ENCODE results near the gene ZNF341.
"Not testable (repeated sequence)": the region's sequence is repeated elsewhere in the genome, so short reads cannot be mapped to it uniquely, and the experiment has no call there.

ZNF341 gene

DNA sequence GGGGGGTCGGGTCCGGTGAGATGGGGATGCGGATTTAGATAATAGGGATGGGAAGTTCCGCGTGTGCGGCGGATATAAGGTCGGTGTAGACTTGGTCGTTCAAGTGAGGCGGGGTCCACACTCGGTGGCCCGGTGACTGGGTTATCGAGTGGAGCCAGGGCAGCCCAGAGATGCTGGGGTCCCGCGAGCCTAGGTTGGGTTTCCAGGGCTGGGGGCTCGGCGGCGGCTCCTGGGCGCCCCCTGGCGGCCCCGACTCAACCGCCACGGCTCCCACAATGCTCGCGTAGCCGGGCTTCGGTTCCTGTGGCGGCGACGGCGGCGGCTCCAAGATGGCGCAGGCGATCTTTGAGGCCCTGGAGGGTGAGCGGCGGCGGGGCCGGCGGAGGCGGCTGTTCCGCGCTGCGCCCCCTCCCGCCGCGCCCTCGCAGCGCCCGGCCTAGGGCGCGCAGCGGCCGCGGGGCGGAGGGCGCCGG is at the start of gene ZNF341:
Gene ZNF341 (plus strand): TSS at position 304 of the 473 bp plus-strand sequence. CDS start 26 bp downstream, at position 330.
- DNase-seq = peak; percentile 69

DNA sequence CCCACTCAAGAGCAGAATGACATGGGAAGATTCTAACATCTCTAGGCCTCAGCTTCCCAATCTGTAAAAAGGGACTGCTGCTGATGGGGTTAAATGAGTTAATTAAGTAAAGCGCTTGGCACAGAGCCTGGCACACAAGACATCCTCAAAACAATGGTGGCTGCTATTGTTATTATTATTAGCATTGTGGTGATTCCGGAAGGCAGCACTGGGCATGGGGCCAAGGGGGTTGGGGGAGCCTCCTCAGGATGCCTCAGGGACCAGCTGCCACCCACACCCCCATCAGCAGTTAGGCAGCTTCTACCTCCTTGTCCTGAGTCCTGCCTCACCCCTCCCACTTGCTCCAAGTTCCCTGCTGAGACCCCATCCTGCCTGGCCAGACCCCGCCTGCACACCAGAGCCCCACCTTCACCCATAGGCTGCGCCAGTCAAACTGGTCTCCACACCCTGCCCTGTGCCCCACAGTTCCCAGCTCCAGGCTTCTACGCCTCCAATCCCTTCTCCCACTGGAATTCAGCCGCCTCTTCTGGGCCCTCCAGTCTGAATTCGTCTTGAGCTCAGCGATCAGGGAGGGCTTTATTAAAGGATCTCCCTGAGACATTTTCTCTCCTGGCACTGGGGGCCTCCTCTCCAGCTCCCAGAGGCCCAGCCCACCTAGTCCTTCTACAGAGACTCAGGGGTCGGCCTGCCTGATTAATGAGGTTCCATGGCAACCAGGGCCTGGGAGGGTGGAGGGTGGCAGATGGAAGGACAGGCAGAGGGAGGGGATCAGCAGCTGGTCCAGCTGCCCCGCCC is 47.1 kb upstream of the ZNF341 start:
- DNase-seq = peak; percentile 90

DNA sequence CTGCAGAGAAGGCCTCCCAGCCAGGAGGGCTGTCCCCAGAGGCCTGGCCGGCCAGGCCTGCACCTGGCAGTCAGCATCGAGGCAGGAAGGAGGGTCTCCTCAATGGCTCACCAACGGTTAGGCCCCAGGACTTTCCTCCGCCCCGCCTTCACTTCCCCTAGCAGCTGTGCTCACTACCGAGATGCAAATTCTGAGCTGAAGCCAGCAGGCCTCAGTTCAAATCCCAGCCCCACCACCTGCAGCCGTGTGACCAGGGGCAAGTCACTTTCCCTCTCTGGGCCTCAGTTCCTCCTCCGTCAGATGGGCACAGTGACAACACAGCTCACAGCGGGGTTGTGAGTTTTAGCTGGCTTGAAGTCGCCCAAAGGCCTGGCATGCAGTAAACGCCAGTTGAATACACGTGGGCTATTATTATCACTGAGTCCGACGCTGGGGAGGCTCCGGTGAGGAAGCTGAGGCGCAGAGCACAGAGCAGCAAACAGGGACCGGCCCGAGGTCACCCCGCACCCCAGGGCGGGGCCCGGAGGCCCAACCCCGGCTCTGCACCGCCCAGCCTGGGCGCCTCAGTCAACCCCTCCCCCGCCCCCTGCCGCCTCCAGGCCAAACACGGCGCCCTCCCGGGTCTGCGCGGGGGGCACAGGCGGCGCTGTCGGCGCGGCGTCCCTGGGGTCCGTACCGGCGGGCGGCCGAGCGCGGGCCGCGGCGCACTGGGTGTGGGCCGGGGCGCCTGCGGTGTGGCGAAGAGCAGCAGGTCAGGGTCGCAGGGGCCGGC is 46.3 kb upstream of the ZNF341 start:
- DNase-seq = peak; percentile 90

- DNase-seq = peak; percentile 89
Observed at GRCh38 chr20:33686100-33686983, 45.5 kb upstream of the ZNF341 start, which contains the start of gene E2F1. TSS of gene E2F1 (minus strand) at chr20:33686385. CDS start at chr20:33686264, 121 bp downstream.

DNA sequence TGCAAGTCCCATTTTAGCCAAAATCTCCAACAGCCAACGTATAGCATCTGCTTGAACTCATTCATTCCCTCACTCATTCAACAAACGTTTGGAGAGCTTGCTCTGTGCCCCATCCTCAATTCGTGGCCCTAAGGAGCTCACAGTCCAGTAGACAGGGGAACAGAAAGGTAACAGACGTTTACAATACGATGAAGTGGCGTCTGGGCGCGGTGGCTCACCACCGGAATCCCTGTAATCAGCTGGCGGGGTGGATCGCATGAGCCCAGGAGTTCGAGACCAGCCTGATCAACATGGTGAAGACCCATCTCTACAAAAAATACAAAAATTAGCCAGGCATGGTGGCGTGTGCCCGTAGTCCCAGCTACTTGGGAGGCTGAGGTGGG is 44.8 kb upstream of the ZNF341 start:
- no peak for DNase-seq

- no peak for DNase-seq
Observed at GRCh38 chr20:33687370-33687915, 44.4 kb upstream of the ZNF341 start.

DNA sequence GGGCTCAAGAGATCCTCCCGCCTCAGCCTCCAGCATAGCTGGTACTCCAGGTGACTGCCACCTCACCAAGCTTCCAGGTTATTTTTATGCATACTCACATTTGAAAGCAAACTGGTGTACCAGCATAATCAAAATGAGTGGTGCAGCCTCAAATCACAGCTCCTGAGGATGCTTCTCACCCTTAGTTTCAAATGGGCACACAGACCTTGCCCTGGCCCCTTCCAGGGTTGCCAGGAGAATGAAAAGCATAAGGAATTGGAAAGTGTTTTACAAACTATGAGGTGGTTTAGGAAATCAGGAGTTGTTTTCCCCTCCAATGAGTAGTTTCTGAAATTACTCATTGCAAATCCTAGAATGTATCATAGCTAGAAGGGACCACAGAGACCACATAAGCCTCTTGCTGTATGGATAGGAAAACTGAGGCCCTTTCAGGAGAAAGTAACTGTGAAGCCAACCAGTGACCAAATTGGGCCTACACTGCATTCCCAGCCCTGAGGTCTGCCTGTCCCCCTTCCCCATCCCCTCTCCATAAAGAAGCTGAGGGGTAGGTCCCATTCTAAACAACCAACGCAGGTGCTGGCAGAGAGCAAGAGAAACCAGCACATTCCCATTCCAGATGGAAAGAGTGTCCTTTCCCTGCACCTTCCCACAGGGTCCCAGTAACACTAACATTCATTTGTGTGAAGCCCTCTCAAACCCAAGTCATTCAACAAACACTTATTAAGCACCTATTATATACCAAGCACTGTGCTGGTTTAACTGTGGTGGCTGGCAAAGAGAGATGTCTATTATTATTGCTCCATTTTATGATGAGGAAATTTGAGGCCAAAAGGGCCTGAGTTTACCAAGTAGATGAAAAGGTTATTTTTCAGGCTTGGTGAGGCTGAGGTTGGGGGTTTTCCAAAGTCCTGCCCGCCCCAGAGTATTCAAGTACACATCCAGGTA is 43.5 kb upstream of the ZNF341 start:
- DNase-seq = no peak

DNA sequence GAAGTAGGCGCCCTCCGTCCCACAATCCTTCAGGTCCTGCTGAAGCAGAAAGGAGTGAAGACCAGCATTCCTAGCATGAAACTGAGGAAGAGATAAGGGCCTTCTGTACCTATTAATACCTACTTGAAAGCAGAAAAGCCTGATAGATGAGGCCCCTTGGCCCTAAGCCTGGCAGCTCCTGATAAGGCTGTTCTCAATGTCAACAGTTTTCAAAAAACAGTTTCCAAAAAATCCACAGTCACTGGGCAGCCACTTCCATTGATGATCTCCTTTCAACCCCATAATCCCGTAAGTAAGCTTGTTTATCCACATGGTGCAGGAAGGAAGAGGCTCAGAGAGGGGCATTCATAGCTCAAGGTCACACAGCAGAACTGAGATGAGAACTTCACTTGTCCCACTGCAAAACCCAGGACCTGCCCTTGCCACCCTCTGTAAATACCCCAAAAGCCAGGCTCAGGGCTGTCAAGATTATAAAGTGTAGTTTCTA is 42.8 kb upstream of the ZNF341 start:
- DNase-seq = no peak

- no peak for DNase-seq
Observed at GRCh38 chr20:33689493-33689892, 42.3 kb upstream of the ZNF341 start.

DNA sequence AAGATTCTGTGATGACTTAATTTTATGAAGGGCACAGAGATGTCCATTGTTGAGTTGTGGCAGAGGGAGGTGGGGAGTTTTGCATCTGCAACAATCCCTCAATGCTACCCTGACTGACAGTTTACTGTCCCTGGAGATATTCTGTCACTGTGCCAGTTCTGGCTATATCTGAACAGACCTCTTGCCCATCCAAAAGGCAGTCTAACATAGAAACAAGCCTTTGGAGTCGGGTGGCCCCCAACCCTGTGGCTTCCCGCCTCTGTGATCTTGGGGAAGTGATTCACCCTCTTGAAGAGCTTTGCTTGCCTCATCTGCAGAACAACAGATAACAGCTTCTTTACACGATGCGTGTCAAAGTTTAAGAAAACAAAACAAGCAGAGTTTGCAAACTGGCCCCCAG is 41.8 kb upstream of the ZNF341 start:
- DNase-seq = no peak

DNA sequence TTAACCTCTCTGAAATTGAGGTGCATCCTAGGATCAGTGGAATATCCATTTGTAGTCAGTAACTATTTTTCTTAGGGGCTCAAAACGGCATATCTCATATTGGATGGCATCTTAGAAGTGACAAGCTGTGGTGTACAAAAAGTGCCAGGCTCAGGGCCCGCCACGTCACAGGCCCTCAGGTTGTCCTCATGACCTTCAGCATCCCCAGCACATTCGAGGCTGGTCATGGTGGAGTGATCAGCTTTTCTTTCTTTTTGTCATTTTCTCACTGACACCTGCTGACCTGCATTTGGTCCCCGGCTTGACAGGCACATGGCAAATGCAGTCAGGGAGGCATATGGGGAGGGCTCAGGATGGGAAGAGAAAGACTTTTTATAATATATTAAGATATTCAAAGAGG is 38.5 kb upstream of the ZNF341 start:
- DNase-seq = no peak

- DNase-seq = no peak
Observed at GRCh38 chr20:33693741-33694638, 37.8 kb upstream of the ZNF341 start.

DNA sequence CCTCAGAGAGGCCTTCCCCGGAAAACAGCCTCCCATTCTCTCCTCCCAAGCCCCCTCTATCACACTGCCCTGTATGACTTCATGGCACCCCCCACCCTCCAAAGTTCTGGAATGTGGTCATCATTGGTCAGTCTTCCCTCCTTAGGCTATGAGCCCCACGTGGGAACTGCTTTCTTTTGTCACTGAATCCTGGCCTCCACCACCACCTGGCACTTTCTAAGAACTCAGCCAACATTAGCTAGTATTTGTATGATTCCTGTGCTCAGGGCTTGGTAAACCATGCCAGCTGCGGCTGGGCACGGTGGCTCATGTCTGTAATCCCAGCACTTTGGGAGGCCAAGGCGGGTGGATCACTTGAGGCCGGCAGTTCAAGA is 37.2 kb upstream of the ZNF341 start:
- DNase-seq = peak; percentile 12

GRCh38 chr20:33696448-33696847 is 35.3 kb upstream of the ZNF341 start:
- no peak for DNase-seq

DNA sequence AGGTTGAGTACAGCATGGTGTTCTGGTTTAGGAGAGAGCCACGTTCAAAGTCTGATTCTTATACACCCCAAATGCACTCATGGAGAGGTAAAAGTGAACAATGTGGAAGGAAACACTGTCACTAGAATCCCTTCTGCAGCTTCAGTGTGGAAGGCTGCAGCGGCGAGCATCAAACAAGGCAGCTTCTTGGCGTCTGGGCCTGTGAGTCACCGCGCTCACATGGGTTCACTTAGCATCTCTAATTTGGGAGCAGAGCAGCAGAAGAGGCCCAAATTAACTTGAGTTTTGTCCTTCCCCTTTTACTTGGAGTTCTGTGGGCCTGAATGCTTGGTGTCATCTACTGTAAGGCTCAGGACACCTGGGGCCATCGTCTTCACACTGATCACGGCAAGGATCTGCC is 34.7 kb upstream of the ZNF341 start:
- no peak for DNase-seq

- not testable (repeated sequence) for DNase-seq
Observed at GRCh38 chr20:33698966-33699365, 32.8 kb upstream of the ZNF341 start.

DNA sequence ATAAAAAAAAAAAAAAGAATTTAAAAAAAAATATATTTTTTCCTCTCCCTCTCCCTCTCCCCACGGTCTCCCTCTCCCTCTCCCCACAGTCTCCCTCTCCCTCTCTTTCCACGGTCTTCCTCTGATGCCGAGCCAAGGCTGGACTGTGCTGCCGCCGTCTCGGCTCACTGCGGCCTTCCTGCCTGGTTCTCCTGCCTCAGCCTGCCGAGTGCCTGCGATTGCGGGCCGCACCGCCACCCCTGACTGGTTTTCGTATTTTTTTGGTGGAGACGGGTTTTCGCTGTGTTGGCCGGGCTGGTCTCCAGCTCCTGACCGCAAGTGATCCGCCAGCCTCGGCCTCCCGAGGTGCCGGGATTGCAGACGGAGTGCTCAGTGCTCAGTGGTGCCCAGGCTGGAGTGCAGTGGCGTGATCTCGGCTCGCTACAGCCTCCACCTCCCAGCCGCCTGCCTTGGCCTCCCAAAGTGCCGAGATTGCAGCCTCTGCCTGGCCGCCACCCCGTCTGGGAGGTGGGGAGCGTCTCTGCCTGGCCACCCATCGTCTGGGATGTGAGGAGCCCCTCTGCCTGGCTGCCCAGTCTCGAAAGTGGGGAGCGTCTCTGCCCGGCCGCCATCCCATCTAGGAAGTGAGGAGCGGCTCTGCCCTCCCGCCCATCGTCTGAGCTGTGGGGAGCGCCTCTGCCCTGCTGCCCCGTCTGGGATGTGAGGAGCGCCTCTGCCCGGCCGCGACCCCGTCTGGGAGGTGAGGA is 30.9 kb upstream of the ZNF341 start:
- DNase-seq = not testable (repeated sequence)

GRCh38 chr20:33701629-33702450 is 30.0 kb upstream of the ZNF341 start:
- DNase-seq = no peak

DNA sequence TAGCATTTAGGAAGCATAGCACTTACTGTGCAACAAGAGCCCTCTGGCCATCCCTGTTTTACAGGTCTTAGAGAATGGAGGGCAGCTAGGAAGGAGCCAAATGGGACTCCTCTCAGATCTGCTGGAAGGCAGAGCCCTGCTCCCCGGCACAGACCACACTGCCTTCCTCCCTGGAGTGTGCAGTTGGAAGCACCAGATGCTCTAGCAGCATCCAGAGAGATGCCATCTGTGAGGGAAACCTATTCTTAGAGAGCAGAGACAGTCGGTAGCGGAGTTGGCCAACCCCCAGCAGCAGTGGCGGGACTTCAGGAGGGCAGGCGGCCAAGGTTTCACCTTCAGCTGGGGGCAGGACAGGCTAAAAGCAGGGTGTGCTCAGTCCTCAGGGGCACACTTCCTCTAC is 28.9 kb upstream of the ZNF341 start:
- DNase-seq = peak; percentile 98
